ENCODE measurements around the gene CAPN14. TPM values are rescaled to one million over a fixed set of nuclear protein-coding genes. Genes with fewer than 3 reads are reported as not detected.
"Not testable (repeated sequence)": the region's sequence is repeated elsewhere in the genome, so short reads cannot be mapped to it uniquely, and the experiment has no call there.

CAPN14 gene
- total RNA-seq, 2 experiments from 2014 or later = 0.59 to 0.69 TPM

- ChIA-PET POLR2A (no interaction called here), CTCF (no interaction called here)
- Mint-ChIP-seq H3K9me3 (no peaks in the 10 kb centered on the region), H3K27me3 (no peaks in the 10 kb centered on the region), H3K36me3 (ENCODE audit: low read depth) (no peaks in the 10 kb centered on the region), H3K4me3 (no peak overlapping the region), H3K27ac (no peak overlapping the region), H3K4me1 (ENCODE audit: low read depth) (no peaks in the 10 kb centered on the region)
- intact Hi-C loops (cut with micrococcal nuclease) = no loop called here
- TF ChIP-seq CTCF (IDR thresholded peaks at IDR 0.05) = no peak
- no peak for DNase-seq
- no peak for ATAC-seq
These were observed 27.1 kb downstream of the CAPN14 start for GRCh38 chr2:31190188-31190587.

GRCh38 chr2:31189141-31189540, 28.2 kb downstream of the CAPN14 start:
- H3K4me3 Mint-ChIP-seq = no peak overlapping the region
- intact Hi-C loops (cut with micrococcal nuclease) = no loop called here
- DNase-seq (no peak), ATAC-seq (no peak)
- ChIA-PET CTCF (no interaction called here), POLR2A (no interaction called here)
- H3K4me1 Mint-ChIP-seq (ENCODE audit: low read depth) = no peaks in the 10 kb centered on the region
- no peaks in the 10 kb centered on the region for H3K27me3 Mint-ChIP-seq
- no peak overlapping the region for H3K27ac Mint-ChIP-seq
- no peaks in the 10 kb centered on the region for H3K36me3 Mint-ChIP-seq (ENCODE audit: low read depth)
- no peaks in the 10 kb centered on the region for H3K9me3 Mint-ChIP-seq
- TF ChIP-seq CTCF (IDR thresholded peaks at IDR 0.05) = no peak

GRCh38 chr2:31188131-31188530, 29.2 kb downstream of the CAPN14 start:
- TF ChIP-seq CTCF (IDR thresholded peaks at IDR 0.05) = no peak

GRCh38 chr2:31187166-31187565, 30.1 kb downstream of the CAPN14 start:
- ATAC-seq (no peak), DNase-seq (no peak)
- no peak overlapping the region for H3K4me3 Mint-ChIP-seq
- H3K9me3 Mint-ChIP-seq = no peaks in the 10 kb centered on the region
- CTCF ChIA-PET = no interaction called here
- no peak overlapping the region for H3K27ac Mint-ChIP-seq
- intact Hi-C loops (cut with micrococcal nuclease) = no loop called here
- no peaks in the 10 kb centered on the region for H3K27me3 Mint-ChIP-seq
- POLR2A ChIA-PET = no interaction called here
- H3K36me3 Mint-ChIP-seq (ENCODE audit: low read depth) = no peaks in the 10 kb centered on the region
- H3K4me1 Mint-ChIP-seq (ENCODE audit: low read depth) = no peaks in the 10 kb centered on the region
- TF ChIP-seq CTCF (IDR thresholded peaks at IDR 0.05) = no peak

More at GRCh38 chr2:31188131-31188530, 29.2 kb downstream of the CAPN14 start:
- ATAC-seq (no peak), DNase-seq (no peak)
- no peaks in the 10 kb centered on the region for H3K9me3 Mint-ChIP-seq
- H3K27ac Mint-ChIP-seq = no peak overlapping the region
- ChIA-PET CTCF (no interaction called here), POLR2A (no interaction called here)
- H3K27me3 Mint-ChIP-seq = no peaks in the 10 kb centered on the region
- intact Hi-C loops (cut with micrococcal nuclease) = no loop called here
- H3K36me3 Mint-ChIP-seq (ENCODE audit: low read depth) = no peaks in the 10 kb centered on the region
- H3K4me1 Mint-ChIP-seq (ENCODE audit: low read depth) = no peaks in the 10 kb centered on the region
- no peak overlapping the region for H3K4me3 Mint-ChIP-seq

- ATAC-seq; H3K4me3 Mint-ChIP-seq; intact Hi-C loops (cut with micrococcal nuclease); H3K4me1 Mint-ChIP-seq (ENCODE audit: low read depth); H3K36me3 Mint-ChIP-seq (ENCODE audit: low read depth); H3K27me3 Mint-ChIP-seq; POLR2A ChIA-PET; CTCF ChIA-PET; H3K9me3 Mint-ChIP-seq; DNase-seq; H3K27ac Mint-ChIP-seq: not testable (repeated sequence)
These were observed 33.3 kb downstream of the CAPN14 start for GRCh38 chr2:31183973-31184372.

- no peaks in the 10 kb centered on the region for H3K36me3 Mint-ChIP-seq (ENCODE audit: low read depth)
- ChIA-PET POLR2A (no interaction called here), CTCF (interaction anchor here (1.1 kb wide), 1 partner anchor 24 kb away, joined by 3 read pairs; no protein-coding TSS in a partner anchor)
- ATAC-seq (no peak), DNase-seq (no peak)
- H3K4me3 Mint-ChIP-seq = no peak overlapping the region
- H3K4me1 Mint-ChIP-seq (ENCODE audit: low read depth) = no peaks in the 10 kb centered on the region
- intact Hi-C loops (cut with micrococcal nuclease) = loop anchor here (10.0 kb wide), 1 partner anchor 148 kb away; no protein-coding TSS in a partner anchor
- H3K27ac Mint-ChIP-seq = no peak overlapping the region
- no peaks in the 10 kb centered on the region for H3K27me3 Mint-ChIP-seq
- no peaks in the 10 kb centered on the region for H3K9me3 Mint-ChIP-seq
- TF ChIP-seq CTCF (IDR thresholded peaks at IDR 0.05) = no peak
These were observed 40.6 kb downstream of the CAPN14 start for GRCh38 chr2:31176742-31177141.

All from activated CD8-positive, alpha-beta T cell treated with anti-CD3 and anti-CD28 coated beads for 36 hours (primary cell).